ENCODE data around the gene VPS13D.
"Not testable (repeated sequence)": the region's sequence is repeated elsewhere in the genome, so short reads cannot be mapped to it uniquely, and the experiment has no call there.

VPS13D gene

GRCh38 chr1:12375133-12375829 is 145.5 kb downstream of the VPS13D start:
- no peak for DNase-seq

- no peak for DNase-seq
Observed at GRCh38 chr1:12376236-12377045, 146.6 kb downstream of the VPS13D start.

- DNase-seq = no peak
Observed at GRCh38 chr1:12380326-12381249, 150.8 kb downstream of the VPS13D start.

GRCh38 chr1:12383001-12383400 is 153.2 kb downstream of the VPS13D start:
- no peak for DNase-seq

GRCh38 chr1:12383786-12384185 is 154.0 kb downstream of the VPS13D start:
- DNase-seq = no peak

- no peak for DNase-seq
Observed at GRCh38 chr1:12384836-12385456, 155.1 kb downstream of the VPS13D start.

GRCh38 chr1:12386130-12386529 is 156.3 kb downstream of the VPS13D start:
- no peak for DNase-seq

GRCh38 chr1:12387641-12388040 is 157.8 kb downstream of the VPS13D start:
- no peak for DNase-seq

GRCh38 chr1:12390296-12390695 is 160.5 kb downstream of the VPS13D start:
- DNase-seq = not testable (repeated sequence)

GRCh38 chr1:12397462-12398450 is 167.9 kb downstream of the VPS13D start:
- no peak for DNase-seq

- no peak for DNase-seq
Observed at GRCh38 chr1:12398479-12398878, 168.6 kb downstream of the VPS13D start.

GRCh38 chr1:12400027-12400693 is 170.3 kb downstream of the VPS13D start:
- no peak for DNase-seq

GRCh38 chr1:12402159-12402673 is 172.4 kb downstream of the VPS13D start:
- DNase-seq = no peak

GRCh38 chr1:12402842-12403241 is 173.0 kb downstream of the VPS13D start:
- no peak for DNase-seq

GRCh38 chr1:12404918-12405317 is 175.1 kb downstream of the VPS13D start:
- no peak for DNase-seq

GRCh38 chr1:12405325-12406210 is 175.7 kb downstream of the VPS13D start:
- no peak for DNase-seq

- no peak for DNase-seq
Observed at GRCh38 chr1:12406211-12407021, 176.6 kb downstream of the VPS13D start.

Measured in HCEC 1CT (cell line).